HG03060 (cell line): Measurements from ENCODE around the gene NPY4R.
"Not testable (repeated sequence)": the region's sequence is repeated elsewhere in the genome, so short reads cannot be mapped to it uniquely, and the experiment has no call there.

ENCODE experiments used
- ATAC-seq: cut with Tn5 transposase; IDR thresholded peaks from one replicate; pipeline ENCODE4 v1.9.1; 2021; ENCODE audit warnings: low read depth, moderate number of reproducible peaks; ENCODE audit not compliant: unreplicated experiment

Gene NPY4R

GRCh38 chr10:46457071-46457470 lies 8.7 kb downstream of the NPY4R start:
- not testable (repeated sequence) for ATAC-seq

GRCh38 chr10:46455992-46456391 lies 9.8 kb downstream of the NPY4R start:
- not testable (repeated sequence) for ATAC-seq

- ATAC-seq = not testable (repeated sequence)
Measured at GRCh38 chr10:46451365-46451764, 14.4 kb downstream of the NPY4R start.

GRCh38 chr10:46450829-46451228 lies 14.9 kb downstream of the NPY4R start:
- ATAC-seq = not testable (repeated sequence)

- not testable (repeated sequence) for ATAC-seq
Measured at GRCh38 chr10:46447439-46447838, 18.3 kb downstream of the NPY4R start.

GRCh38 chr10:46445389-46446122 lies 20.2 kb downstream of the NPY4R start:
- not testable (repeated sequence) for ATAC-seq

GRCh38 chr10:46443422-46443821 lies 22.3 kb downstream of the NPY4R start:
- ATAC-seq = not testable (repeated sequence)

- ATAC-seq = not testable (repeated sequence)
Measured at GRCh38 chr10:46442706-46443275, 23.0 kb downstream of the NPY4R start.

- not testable (repeated sequence) for ATAC-seq
Measured at GRCh38 chr10:46441837-46442278, 23.9 kb downstream of the NPY4R start.

GRCh38 chr10:46440942-46441341 lies 24.8 kb downstream of the NPY4R start:
- ATAC-seq = not testable (repeated sequence)

- not testable (repeated sequence) for ATAC-seq
Measured at GRCh38 chr10:46423550-46423949, 42.2 kb downstream of the NPY4R start.

GRCh38 chr10:46419570-46420379 lies 46.0 kb downstream of the NPY4R start:
- not testable (repeated sequence) for ATAC-seq

GRCh38 chr10:46418283-46418682 lies 47.5 kb downstream of the NPY4R start:
- not testable (repeated sequence) for ATAC-seq

GRCh38 chr10:46415291-46415690 lies 50.5 kb downstream of the NPY4R start:
- not testable (repeated sequence) for ATAC-seq

- ATAC-seq = not testable (repeated sequence)
Measured at GRCh38 chr10:46412665-46413064, 53.1 kb downstream of the NPY4R start.

GRCh38 chr10:46411123-46411522 lies 54.6 kb downstream of the NPY4R start:
- not testable (repeated sequence) for ATAC-seq
